Measurements from ENCODE around the gene CACNA1G. TPM values are rescaled to one million over a fixed set of nuclear protein-coding genes. Genes with fewer than 3 reads are reported as not detected.

CACNA1G gene
- total RNA-seq, 2 donors from 2014 or later = 0.07 to 0.19 TPM

- peak; percentile 56 for DNase-seq
- Histone ChIP-seq H3K27me3 (peaks cover 41% of the 10 kb centered on the region), H3K4me3 (no peak overlapping the region), H3K9me3 (no peaks in the 10 kb centered on the region), H3K9ac (ENCODE audit: low read depth in 2 of 2, low read length in 2 of 2) (no peak overlapping the region), H3K4me1 (peaks cover 12% of the 10 kb centered on the region), H3K36me3 (no peaks in the 10 kb centered on the region), H3K27ac (no peak overlapping the region)
- intact Hi-C loops (cut with DNase I) = no loop called here
- no peak for TF ChIP-seq CTCF (IDR thresholded peaks at IDR 0.05)
Measured at GRCh38 chr17:50564916-50565315, 4.4 kb downstream of the CACNA1G start.

GRCh38 chr17:50565402-50566350 is 5.2 kb downstream of the CACNA1G start:
- TF ChIP-seq CTCF (IDR thresholded peaks at IDR 0.05) = no peak
- no peak for DNase-seq
- Histone ChIP-seq H3K9ac (ENCODE audit: low read depth in 2 of 2, low read length in 2 of 2) (no peak overlapping the region), H3K27me3 (peaks cover 38% of the 10 kb centered on the region), H3K4me1 (peaks cover 8% of the 10 kb centered on the region), H3K9me3 (no peaks in the 10 kb centered on the region), H3K27ac (no peak overlapping the region), H3K4me3 (no peak overlapping the region), H3K36me3 (no peaks in the 10 kb centered on the region)
- intact Hi-C loops (cut with DNase I) = no loop called here

- DNase-seq = no peak
- no peak overlapping the region for H3K9ac ChIP-seq (ENCODE audit: low read depth in 2 of 2, low read length in 2 of 2)
- no peak for TF ChIP-seq CTCF (IDR thresholded peaks at IDR 0.05)
- H3K36me3 ChIP-seq = no peaks in the 10 kb centered on the region
- H3K9me3 ChIP-seq = no peaks in the 10 kb centered on the region
- H3K4me1 ChIP-seq = no peaks in the 10 kb centered on the region
- H3K27ac ChIP-seq = no peak overlapping the region
- peaks cover 26% of the 10 kb centered on the region for H3K27me3 ChIP-seq
- H3K4me3 ChIP-seq = no peak overlapping the region
- intact Hi-C loops (cut with DNase I) = no loop called here
Measured at GRCh38 chr17:50566886-50567285, 6.4 kb downstream of the CACNA1G start.

GRCh38 chr17:50568659-50569058 is 8.1 kb downstream of the CACNA1G start:
- intact Hi-C loops (cut with DNase I) = no loop called here
- Histone ChIP-seq H3K27me3 (peaks cover 12% of the 10 kb centered on the region), H3K27ac (no peak overlapping the region), H3K9me3 (no peaks in the 10 kb centered on the region), H3K4me1 (no peaks in the 10 kb centered on the region), H3K36me3 (no peaks in the 10 kb centered on the region), H3K9ac (ENCODE audit: low read depth in 2 of 2, low read length in 2 of 2) (no peak overlapping the region), H3K4me3 (no peak overlapping the region)
- no peak for TF ChIP-seq CTCF (IDR thresholded peaks at IDR 0.05)
- DNase-seq = no peak

GRCh38 chr17:50569592-50569991 is 9.1 kb downstream of the CACNA1G start:
- intact Hi-C loops (cut with DNase I) = no loop called here
- Histone ChIP-seq H3K36me3 (no peaks in the 10 kb centered on the region), H3K27ac (no peak overlapping the region), H3K9ac (ENCODE audit: low read depth in 2 of 2, low read length in 2 of 2) (no peak overlapping the region), H3K4me3 (no peak overlapping the region), H3K4me1 (no peaks in the 10 kb centered on the region), H3K27me3 (peaks cover 6% of the 10 kb centered on the region), H3K9me3 (no peaks in the 10 kb centered on the region)
- DNase-seq = no peak
- TF ChIP-seq CTCF (IDR thresholded peaks at IDR 0.05) = no peak

All from colonic mucosa (tissue), 4 donors.